GM12892 (cell line): ENCODE data around the gene NID1.
"Not testable (repeated sequence)": the region's sequence is repeated elsewhere in the genome, so short reads cannot be mapped to it uniquely, and the experiment has no call there.

Experiments used
- DNase-seq: peaks from one replicate; pipeline ENCODE4 v3.0.0; 2011; ENCODE audit not compliant: insufficient read length
- FAIRE-seq: peaks from 2 replicates; lab custom pipeline; 2011; peaks lifted over from hg19 to GRCh38; lab: Jason Lieb, UNC
- POLR2A ChIP-seq: IDR thresholded peaks from 2 replicates; pipeline ENCODE4 v1.6.1; 2011; ENCODE audit warnings: low read depth, low read length, control low read depth
- POLR2AphosphoS5 ChIP-seq: IDR thresholded peaks from 2 replicates; pipeline ENCODE4 v1.6.1; 2011; ENCODE audit warnings: low read depth, low read length, control low read depth
- TAF1 ChIP-seq: IDR thresholded peaks from 2 replicates; pipeline ENCODE4 v1.6.1; 2011; ENCODE audit warnings: low read depth, mild to moderate bottlenecking, control low read depth, low read length, borderline replicate concordance

Gene NID1

DNA sequence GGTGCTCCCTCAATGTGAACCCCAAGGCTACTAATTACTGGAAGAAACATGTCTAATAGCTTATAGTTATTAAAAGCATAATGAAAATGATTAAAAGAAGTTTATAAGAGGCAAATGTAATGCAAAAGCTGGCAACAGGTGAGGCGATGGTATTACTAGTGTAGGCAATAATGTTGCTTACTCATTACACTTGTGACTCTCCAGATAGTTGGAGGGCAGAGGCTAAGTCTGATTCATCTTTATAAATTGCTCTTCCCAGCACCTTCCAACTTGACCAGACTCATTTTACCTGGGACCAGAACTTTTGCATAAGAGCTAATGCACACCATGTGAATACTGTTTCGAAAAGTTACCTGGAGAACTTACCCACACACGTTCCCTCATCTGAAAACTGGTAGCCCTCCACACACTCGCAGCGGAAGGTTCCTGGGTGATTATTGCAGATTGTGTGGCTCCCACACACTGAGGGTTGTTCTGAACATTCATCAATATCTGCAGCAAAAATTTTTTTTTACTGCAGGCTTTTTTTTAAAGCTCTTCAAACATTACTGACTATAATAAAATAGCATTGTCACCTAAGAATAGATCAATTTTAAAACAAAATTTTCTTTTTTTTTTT, 48.0 kb downstream of the NID1 start:
- FAIRE-seq (no peak), DNase-seq (no peak)

GRCh38 chr1:236016083-236016482, 48.8 kb downstream of the NID1 start:
- TF ChIP-seq POLR2A (no peak), POLR2AphosphoS5 (no peak), TAF1 (no peak)
- FAIRE-seq (no peak), DNase-seq (no peak)

More for the DNA sequence above, 48.0 kb downstream of the NID1 start:
- no peak for TF ChIP-seq POLR2AphosphoS5
- no peak for TF ChIP-seq TAF1
- no peak for TF ChIP-seq POLR2A

- DNase-seq: no peak
- FAIRE-seq: no peak
- TF ChIP-seq POLR2AphosphoS5: no peak
Observed at GRCh38 chr1:236015539-236015938, 49.4 kb downstream of the NID1 start.

DNA sequence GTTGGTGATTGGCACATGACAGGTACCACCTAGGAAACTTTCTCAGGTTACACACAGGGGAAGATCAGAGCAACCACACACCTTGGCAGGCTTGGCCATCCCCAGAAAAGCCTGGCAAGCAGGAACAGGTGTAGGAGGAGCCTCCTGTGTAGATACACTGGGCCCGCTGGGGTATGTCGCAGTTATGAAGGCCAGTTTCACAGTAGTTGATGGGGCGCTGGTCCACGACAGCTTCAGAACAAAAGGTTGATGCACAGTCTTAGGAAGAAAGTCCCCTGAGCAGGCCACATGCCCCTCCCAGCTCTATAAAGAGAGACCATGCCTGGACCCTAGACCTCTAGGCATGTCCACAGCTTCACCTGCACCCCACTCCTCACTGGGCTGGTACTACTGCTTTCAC, 51.6 kb downstream of the NID1 start:
- DNase-seq: no peak
- FAIRE-seq: no peak

DNA sequence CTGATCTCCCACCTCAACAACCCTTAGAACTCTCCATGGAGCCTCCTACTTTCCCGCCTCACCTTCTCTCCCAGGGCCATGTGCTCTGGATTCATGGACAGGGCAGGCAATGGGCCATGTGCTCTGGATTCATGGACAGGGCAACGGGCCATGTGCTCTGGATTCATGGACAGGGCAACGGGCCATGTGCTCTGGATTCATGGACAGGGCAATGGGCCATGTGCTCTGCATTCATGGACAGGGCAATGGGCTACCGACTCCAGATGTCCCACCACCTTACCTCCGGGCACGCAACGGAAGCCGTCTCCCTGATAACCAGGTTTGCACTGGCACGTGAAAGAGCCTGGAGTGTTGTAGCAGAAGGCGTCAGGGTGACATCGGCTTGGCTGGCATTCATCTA, 53.2 kb downstream of the NID1 start:
- TF ChIP-seq TAF1 (no peak), POLR2AphosphoS5 (no peak), POLR2A (no peak)
- DNase-seq (no peak), FAIRE-seq (no peak)

More for the DNA sequence above, 51.6 kb downstream of the NID1 start:
- TF ChIP-seq POLR2A (no peak), POLR2AphosphoS5 (no peak), TAF1 (no peak)

- FAIRE-seq (no peak), DNase-seq (no peak)
- no peak for TF ChIP-seq POLR2AphosphoS5
- no peak for TF ChIP-seq TAF1
- TF ChIP-seq POLR2A: no peak
Observed at GRCh38 chr1:236010443-236010842, 54.4 kb downstream of the NID1 start.

GRCh38 chr1:236009857-236010256, 55.0 kb downstream of the NID1 start:
- no peak for DNase-seq
- TF ChIP-seq POLR2AphosphoS5: no peak
- no peak for TF ChIP-seq TAF1
- no peak for TF ChIP-seq POLR2A
- no peak for FAIRE-seq

DNA sequence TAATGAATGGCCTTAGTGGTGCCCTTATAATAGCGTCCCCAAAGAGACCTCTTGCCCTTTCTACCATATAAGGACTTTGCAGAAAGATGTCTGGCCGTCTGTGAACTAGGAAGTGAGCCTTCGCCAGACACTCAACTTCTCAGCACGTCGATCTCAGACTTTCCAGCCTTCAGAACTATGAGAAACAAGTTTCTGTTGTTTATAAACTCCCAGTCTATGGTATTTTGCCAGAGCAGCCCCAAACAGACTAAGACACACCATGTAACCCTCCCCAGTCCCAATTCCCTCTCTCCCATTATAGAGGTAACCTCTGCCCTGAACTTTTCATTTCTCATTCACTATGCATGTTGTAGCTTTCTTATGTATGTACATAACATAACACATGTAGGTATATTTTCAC, 55.7 kb downstream of the NID1 start:
- FAIRE-seq (no peak), DNase-seq (no peak)
- TF ChIP-seq POLR2A: no peak
- TF ChIP-seq TAF1: no peak
- TF ChIP-seq POLR2AphosphoS5: no peak

DNA sequence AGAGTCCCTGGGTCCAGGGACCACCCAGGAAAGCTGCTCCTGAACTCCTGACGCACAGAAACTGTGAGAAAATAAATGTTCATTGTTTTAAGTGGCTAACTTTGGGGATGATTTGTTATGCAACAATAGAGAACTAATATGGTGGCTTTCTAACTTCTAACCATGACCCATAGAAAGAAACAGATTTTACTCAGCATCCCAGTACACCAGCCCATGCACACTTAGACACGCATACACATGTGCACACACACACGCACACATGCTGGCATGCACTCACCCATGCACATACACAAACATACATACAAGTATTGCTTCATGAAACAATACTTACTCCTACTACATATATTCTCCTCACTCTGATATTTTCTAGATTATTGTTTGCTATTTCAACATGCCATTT, 57.1 kb downstream of the NID1 start:
- FAIRE-seq (no peak), DNase-seq (no peak)
- no peak for TF ChIP-seq POLR2AphosphoS5
- no peak for TF ChIP-seq POLR2A
- TF ChIP-seq TAF1: no peak

DNA sequence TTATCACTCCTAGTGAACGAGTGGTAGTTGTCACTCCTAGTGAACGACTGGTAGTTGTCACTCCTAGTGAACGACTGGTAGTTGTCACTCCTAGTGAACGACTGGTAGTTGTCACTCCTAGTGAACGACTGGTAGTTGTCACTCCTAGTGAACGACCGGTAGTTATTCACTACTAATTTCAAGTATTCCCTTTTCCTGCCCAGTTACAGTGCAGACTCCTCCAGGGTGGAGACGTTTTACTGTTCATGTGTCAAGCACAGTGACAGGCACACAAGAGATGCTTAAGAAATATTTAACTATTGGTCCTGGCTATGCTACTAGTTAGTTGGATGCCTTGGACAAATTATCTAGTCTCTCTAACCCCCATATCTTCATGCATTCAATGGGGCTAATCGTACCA, 61.8 kb downstream of the NID1 start:
- not testable (repeated sequence) for DNase-seq, FAIRE-seq

DNA sequence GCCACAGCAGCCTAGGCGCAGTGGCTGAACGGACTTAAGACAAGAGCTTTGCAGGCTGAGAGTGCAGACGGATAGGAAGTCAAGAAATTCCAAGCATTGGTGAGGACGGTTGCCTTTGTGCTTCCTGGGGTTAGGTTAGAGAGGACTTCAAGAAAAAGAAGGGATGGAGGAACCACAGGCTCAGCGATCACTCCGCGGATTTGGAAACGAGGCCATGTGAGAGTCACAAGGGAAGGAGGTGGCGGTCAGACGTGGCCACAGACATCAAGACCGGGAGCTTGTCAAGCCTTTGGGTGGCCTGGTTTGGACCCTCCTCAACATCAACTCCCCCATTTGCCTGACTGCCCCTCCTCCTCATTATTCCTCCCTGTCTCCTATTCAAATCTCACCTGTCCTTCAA, 62.3 kb downstream of the NID1 start:
- TF ChIP-seq POLR2A: no peak
- TF ChIP-seq TAF1: no peak
- TF ChIP-seq POLR2AphosphoS5: no peak
- DNase-seq (no peak), FAIRE-seq (no peak)

DNA sequence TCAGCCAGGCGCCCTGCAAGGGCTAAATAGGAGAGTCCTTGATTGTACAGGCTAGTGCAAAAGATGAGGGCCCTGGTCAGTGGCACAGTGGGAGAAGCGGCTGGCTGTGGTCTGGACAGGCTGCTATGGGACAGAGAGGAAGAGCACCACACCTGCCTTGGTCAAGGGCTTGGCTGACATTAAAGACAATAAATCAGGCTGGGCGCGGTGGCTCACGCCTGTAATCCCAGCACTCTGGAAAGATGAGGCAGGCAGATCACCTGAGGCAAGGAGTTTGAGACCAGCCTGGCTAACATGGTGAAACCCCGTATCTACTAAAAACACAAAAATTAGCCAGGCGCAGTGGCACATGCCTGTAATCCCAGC, 62.9 kb downstream of the NID1 start:
- DNase-seq (no peak), FAIRE-seq (no peak)
- TF ChIP-seq TAF1 (no peak), POLR2AphosphoS5 (no peak), POLR2A (no peak)

DNA sequence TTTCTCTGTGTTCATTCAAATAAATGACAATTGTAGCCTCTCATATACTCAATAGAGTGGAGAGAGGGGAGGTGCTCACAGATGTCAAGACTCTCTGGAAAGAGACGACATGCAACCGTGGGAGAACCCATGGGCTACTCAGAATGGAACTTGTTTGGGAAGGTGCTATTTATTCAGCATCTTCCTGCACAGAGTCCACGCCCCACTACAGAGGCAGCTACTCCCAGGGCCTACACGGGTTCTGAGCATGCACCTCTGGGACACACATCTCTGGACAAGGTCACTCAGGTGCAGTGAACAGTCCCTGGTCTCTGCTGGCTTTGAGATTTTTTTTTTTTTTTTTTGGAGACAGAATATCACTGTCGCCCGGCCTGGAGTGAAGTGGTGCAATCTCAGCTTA, 64.1 kb downstream of the NID1 start:
- DNase-seq (no peak), FAIRE-seq (no peak)
- no peak for TF ChIP-seq POLR2AphosphoS5
- no peak for TF ChIP-seq POLR2A
- TF ChIP-seq TAF1: no peak
